ENCODE measurements around the gene PNKD. TPM values are rescaled to one million over a fixed set of nuclear protein-coding genes. Genes with fewer than 3 reads are reported as not detected.
A peak's percentile ranks its signal among the peaks of the same experiment; 100 is the strongest.

Gene PNKD
- total and polyA plus RNA-seq, 11 donors: 53.8 to 146 (median 72.5) TPM

DNA sequence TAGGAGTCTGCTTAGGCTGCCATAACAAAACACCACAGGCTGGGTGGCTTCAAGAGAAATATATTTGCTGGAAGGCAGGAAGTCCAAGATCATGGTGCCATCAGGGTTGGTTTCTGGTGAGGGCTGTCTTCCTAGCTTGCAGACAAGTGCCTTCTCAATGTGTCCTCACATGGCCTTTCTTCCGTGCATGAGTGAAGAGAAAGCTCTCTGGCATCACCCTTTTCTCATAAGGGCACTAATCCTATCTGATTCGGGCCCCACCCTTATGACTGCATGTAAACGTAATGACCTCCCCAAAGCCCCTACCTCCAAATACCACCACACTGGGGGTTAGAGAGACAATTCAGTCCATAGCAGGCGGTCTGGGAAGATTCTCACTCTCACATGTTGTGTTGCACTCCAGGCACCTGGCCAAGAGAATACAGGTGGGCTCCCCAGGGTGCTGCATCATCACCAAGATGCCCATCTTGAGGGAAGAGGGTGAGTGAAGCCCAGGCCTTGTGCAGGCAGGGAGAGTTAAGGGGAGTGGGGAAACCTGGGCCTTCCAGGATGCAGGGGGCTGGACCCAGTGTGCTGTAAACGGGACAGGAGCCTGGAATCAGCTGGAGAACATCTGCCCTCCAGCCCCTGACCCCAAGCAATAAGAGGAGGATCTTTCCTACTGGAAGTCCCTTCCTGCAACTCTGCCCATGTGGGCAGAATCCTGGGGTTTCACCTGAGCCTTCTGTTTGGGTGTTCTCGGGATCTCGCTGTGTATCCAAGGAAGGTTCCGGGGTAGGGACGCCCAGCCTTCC lies 96.5 kb downstream of the PNKD start:
- ATAC-seq (no peak), DNase-seq (peak in 1 of 5 donors; percentile 25)
- Histone ChIP-seq H3K4me1 (peaks cover 0 to 51% (median 11%) of the 10 kb centered on the region in 12 donors), H3K9me3 (peaks cover 0 to 11% (median 0%) of the 10 kb centered on the region in 12 donors), H3K36me3 (no peaks in the 10 kb centered on the region), H3K4me3 (peak overlapping the region in 10 of 12 donors; percentile 27 to 72 (median 62)), H3K27ac (peak overlapping the region in 11 of 12 donors; percentile 80 to 98 (median 92)), H3K27me3 (no peaks in the 10 kb centered on the region)
- intact Hi-C loops (cut with DNase I): loop anchor here in 3 of 10 donors (5.0 to 10.0 kb wide), 3 partner anchors 45 to 182 kb away; partner anchors contain the start of gene TMBIM1 (in 1 of the 3)
- WGBS, 4 donors: 91 to 97% (median 92%) methylated on average over 9 of the region's 9 CpGs
- TF ChIP-seq POLR2A (IDR thresholded peaks at IDR 0.05) (no peak), CTCF (IDR thresholded peaks at IDR 0.05) (no peak)

DNA sequence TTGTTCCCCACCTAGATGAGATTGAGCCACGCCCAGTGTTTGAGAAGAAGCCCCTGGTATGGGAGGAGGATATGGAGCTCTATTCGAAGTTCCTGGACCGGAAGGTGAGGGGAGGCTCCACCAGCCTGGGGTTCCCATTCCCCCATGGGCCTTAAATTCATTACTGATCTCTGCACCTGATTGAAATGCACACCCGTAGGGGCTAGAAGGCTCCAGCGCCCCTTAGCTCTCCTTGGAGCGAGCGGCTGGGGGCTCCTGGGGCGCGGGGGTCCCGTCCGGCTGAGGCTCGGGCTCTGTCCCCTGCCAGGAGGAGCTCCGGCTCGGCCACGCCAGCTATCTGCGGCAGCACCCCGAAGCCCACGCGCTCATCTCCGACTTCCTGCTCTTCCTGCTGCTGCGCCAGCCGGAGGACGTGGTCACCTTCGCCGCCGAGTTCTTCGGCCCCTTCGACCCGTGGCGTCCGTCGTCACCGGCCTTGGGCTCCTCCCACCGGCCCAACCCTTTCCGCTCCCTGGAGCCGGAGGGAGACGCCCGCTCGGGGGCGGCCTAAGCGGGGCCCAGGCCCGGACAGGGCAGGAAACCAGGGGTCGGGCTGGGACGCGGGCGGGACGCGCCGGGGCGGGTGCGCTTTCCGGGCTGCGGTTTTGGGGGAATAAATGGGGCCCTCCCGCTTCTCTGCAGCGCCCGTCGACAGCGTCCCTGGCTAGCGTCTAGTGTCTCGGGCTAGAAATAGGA lies 97.3 kb downstream of the PNKD start:
- H3K4me3 ChIP-seq: peak overlapping the region; percentile 12 to 72 (median 59)
- TF ChIP-seq POLR2A (IDR thresholded peaks at IDR 0.05) (peak; percentile 56 to 94), CTCF (IDR thresholded peaks at IDR 0.05) (peak in 5 of 12 donors; percentile 9 to 32 (median 10))
- intact Hi-C loops (cut with DNase I): loop anchor here in 5 of 10 donors (1.0 to 10.0 kb wide), 5 partner anchors 27 to 183 kb away; partner anchors contain the start of gene TMBIM1 (in 1 of the 5)
- H3K36me3 ChIP-seq: no peaks in the 10 kb centered on the region
- H3K27ac ChIP-seq: peak overlapping the region; percentile 75 to 98 (median 92)
- 4 to 8% (median 5%) methylated on average over 36 to 60 of the region's 60 CpGs for WGBS, 4 donors
- no peaks in the 10 kb centered on the region for H3K27me3 ChIP-seq
- peaks cover 0 to 11% (median 0%) of the 10 kb centered on the region in 12 donors for H3K9me3 ChIP-seq
- peak; percentile 93 to 97 (median 94) for DNase-seq
- ATAC-seq: peak; percentile 88 to 97 (median 96)
- H3K4me1 ChIP-seq: peaks cover 0 to 48% (median 11%) of the 10 kb centered on the region in 12 donors

DNA sequence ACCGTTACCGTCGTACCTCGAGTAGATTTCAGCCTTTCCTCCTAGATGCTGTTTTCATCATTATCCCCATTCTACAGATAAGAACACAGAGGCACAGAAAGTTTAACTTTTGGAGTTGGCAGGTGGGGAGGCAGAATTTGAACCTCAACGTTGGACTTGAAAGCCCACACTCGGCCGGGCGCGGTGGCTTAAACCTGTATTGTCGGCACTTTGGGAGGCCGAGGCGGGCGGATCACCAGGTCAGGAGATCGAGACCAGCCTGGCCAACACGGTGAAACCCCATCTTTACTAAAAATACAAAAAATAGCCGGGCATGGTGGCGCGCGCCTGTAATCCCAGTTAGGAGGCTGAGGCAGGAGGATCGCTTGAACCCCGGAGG lies 97.8 kb downstream of the PNKD start:
- H3K4me3 ChIP-seq: peak overlapping the region; percentile 12 to 72 (median 59)
- H3K4me1 ChIP-seq: peaks cover 0 to 44% (median 11%) of the 10 kb centered on the region in 12 donors
- peak overlapping the region; percentile 75 to 98 (median 92) for H3K27ac ChIP-seq
- TF ChIP-seq CTCF (IDR thresholded peaks at IDR 0.05) (no peak), POLR2A (IDR thresholded peaks at IDR 0.05) (no peak)
- H3K9me3 ChIP-seq: peaks cover 0 to 11% (median 0%) of the 10 kb centered on the region in 12 donors
- WGBS, 4 donors: 61 to 66% (median 64%) methylated on average over 21 of the region's 21 CpGs
- no peaks in the 10 kb centered on the region for H3K36me3 ChIP-seq
- intact Hi-C loops (cut with DNase I): loop anchor here in 5 of 10 donors (1.0 to 10.0 kb wide), 5 partner anchors 27 to 183 kb away; partner anchors contain the start of gene TMBIM1 (in 1 of the 5)
- no peaks in the 10 kb centered on the region for H3K27me3 ChIP-seq
- peak in 1 of 5 donors; percentile 29 for DNase-seq
- ATAC-seq: no peak

All from heart left ventricle (tissue), 16 donors.